ENCODE measurements around the gene MYOM1.

DNA sequence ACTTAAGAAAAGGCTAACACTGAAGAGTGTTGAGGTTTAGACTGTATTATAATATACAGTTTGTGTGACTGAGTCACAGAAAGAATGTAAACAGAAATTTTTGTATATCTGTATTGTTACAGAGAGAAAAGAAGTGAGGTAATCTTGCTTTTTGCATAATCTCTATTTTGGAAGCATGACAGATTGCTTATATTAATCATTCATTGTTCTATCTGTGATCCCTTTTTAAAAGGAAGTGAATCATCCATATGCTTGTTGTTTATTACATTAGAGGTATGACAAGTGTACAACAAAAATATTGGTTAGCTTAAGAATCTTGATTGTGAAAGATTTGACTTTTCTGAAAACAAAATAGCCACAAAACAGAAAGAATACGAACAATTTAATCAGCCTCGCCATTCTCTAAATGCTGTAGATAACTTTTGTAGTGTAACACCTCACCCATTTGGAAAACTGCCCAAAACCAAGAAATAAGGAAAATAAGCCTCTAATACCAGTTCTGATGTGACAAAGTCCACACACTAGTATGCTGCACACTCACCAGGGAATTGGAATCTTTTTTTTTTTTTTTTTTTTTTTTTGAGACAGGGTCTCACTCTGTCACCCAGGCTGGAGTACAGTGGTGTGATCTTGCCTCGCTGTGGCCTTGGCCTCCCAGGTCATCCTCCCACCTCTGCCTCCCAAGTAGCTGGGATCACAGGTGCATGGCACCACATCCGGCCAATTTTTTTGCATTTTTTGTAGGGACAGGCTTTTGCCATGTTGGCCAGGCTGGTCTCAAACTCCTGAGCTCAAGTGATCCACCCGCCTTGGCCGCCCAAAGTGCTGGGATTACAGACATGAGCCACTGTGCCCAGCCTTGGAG is 115.3 kb downstream of the MYOM1 start:
- TF ChIP-seq EZH2 (IDR thresholded peaks at IDR 0.05), result no peak
- TF ChIP-seq POLR2AphosphoS5 (IDR thresholded peaks at IDR 0.05; ENCODE audit: borderline replicate concordance, low read depth, low read length), result no peak

Measured in SK-N-MC (cell line).